ENCODE results near the gene DNAJA3.

DNAJA3 gene

DNA sequence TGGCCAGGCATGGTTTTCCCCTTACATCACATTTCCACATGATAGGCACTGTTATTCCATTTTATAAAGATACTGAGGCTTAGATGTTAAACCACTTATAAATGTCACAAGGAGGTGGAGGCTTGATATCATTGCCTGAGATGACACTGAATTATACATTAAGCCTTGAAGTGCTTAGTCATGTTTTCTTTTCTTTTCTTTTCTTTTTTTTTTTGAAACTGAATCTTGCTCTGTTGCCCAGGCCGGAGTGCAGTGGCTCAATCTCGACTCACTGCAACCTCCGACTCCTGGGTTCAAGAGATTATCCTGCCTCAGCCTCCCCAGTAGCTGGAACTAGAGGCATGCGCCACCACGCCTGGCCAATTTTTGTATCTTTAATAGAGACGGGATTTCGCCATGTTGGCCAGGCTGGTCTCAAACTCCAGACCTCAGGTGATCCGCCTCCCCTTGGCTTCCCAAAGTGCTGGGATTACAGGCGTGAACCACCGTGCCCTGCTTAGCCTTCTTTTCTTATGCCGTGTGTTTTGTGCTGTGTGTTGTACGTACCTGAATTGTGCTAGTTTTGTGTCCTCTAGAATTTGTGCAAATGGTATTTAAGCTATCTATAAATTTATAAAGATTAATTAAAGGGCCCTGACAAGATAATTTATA lies 1.2 kb downstream of the DNAJA3 start:
- Mint-ChIP-seq H3K4me1 (peaks cover 20% of the 10 kb centered on the region), H3K9me3 (no peaks in the 10 kb centered on the region), H3K36me3 (ENCODE audit: low read depth) (peaks cover 15% of the 10 kb centered on the region), H3K27me3 (ENCODE audit: low read depth) (no peaks in the 10 kb centered on the region), H3K27ac (peak overlapping the region; percentile 62 to 100 (median 99)), H3K4me3 (peak overlapping the region; percentile 92 to 97 (median 94))
- TF ChIP-seq, protein P1, sequence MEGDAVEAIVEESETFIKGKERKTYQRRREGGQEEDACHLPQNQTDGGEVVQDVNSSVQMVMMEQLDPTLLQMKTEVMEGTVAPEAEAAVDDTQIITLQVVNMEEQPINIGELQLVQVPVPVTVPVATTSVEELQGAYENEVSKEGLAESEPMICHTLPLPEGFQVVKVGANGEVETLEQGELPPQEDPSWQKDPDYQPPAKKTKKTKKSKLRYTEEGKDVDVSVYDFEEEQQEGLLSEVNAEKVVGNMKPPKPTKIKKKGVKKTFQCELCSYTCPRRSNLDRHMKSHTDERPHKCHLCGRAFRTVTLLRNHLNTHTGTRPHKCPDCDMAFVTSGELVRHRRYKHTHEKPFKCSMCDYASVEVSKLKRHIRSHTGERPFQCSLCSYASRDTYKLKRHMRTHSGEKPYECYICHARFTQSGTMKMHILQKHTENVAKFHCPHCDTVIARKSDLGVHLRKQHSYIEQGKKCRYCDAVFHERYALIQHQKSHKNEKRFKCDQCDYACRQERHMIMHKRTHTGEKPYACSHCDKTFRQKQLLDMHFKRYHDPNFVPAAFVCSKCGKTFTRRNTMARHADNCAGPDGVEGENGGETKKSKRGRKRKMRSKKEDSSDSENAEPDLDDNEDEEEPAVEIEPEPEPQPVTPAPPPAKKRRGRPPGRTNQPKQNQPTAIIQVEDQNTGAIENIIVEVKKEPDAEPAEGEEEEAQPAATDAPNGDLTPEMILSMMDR (IDR thresholded peaks at IDR 0.05; ENCODE audit: unreplicated experiment in 3 of 3) = no peak

DNA sequence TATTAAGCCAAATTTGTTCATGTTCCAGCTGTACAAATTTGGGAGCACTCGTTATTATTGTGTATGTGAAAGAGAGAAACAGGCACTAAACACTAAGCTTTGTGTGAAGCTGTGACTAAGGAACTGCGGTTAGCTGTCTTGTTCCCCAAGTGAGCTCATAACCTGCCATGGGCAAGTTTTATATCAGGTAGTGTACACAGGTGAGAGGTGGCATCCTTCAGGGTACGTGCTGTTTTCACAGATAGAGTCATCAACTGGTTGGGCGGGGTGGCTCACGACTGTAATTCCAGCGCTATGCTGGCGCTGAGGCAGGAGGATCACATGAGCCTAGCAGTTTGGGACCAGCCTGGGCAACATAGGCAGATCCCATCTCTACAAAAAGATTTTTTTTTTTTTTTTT lies 2.8 kb downstream of the DNAJA3 start:
- H3K4me1 Mint-ChIP-seq = peaks cover 20% of the 10 kb centered on the region
- TF ChIP-seq, protein P1 (IDR thresholded peaks at IDR 0.05; ENCODE audit: unreplicated experiment in 3 of 3) = no peak
- H3K36me3 Mint-ChIP-seq (ENCODE audit: low read depth) = peaks cover 20% of the 10 kb centered on the region
- peak overlapping the region; percentile 61 to 76 (median 76) for H3K4me3 Mint-ChIP-seq
- no peaks in the 10 kb centered on the region for H3K27me3 Mint-ChIP-seq (ENCODE audit: low read depth)
- no peaks in the 10 kb centered on the region for H3K9me3 Mint-ChIP-seq
- no peak overlapping the region for H3K27ac Mint-ChIP-seq

DNA sequence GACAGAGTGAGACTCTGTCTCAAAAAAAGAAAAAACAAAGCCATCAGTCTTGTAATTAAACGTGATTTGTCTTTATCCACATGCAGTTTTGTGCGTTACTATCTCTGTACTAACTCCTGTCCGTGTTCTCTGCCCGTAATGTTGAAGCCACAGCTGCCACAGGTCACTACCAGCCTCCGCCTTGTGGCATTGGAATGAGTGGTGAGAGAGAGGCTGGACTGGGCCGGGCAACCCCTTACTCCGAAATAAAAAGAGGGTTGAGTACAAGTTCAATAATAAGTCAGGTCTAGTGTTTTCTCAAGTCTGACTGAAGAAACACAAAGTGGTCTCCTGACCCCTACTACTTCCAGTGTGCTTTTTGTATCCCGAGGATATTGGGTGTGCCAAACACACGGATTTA lies 5.4 kb downstream of the DNAJA3 start:
- no peaks in the 10 kb centered on the region for H3K9me3 Mint-ChIP-seq
- H3K27me3 Mint-ChIP-seq (ENCODE audit: low read depth) = no peaks in the 10 kb centered on the region
- H3K27ac Mint-ChIP-seq = no peak overlapping the region
- TF ChIP-seq, protein P1 (IDR thresholded peaks at IDR 0.05; ENCODE audit: unreplicated experiment in 3 of 3) = no peak
- peaks cover 32% of the 10 kb centered on the region for H3K36me3 Mint-ChIP-seq (ENCODE audit: low read depth)
- H3K4me1 Mint-ChIP-seq = peaks cover 19% of the 10 kb centered on the region
- no peak overlapping the region for H3K4me3 Mint-ChIP-seq

DNA sequence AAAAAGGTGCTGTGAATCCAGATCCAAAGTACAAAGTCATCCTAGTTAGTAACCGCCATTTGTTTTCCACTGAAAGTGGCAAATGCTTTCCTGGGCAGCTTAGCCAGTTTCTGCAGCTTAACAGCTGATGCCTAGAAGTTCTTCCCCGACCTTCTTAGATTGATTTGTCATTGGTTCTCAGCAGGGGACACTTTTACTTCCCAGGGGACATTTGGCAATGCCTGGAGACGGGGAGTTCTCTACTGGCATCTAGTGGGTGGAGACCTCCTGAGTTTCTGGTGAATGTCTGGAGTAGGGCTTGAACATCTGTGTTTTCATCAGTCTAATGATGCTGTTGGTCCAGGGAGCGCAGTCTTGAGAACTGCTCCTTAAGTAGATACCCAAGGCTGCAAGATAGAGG lies 7.6 kb downstream of the DNAJA3 start:
- TF ChIP-seq, protein P1 (IDR thresholded peaks at IDR 0.05; ENCODE audit: unreplicated experiment in 3 of 3) = no peak
- H3K27ac Mint-ChIP-seq = no peak overlapping the region
- H3K9me3 Mint-ChIP-seq = no peaks in the 10 kb centered on the region
- no peak overlapping the region for H3K4me3 Mint-ChIP-seq
- H3K36me3 Mint-ChIP-seq (ENCODE audit: low read depth) = peaks cover 50% of the 10 kb centered on the region
- peaks cover 4% of the 10 kb centered on the region for H3K4me1 Mint-ChIP-seq
- H3K27me3 Mint-ChIP-seq (ENCODE audit: low read depth) = no peaks in the 10 kb centered on the region

DNA sequence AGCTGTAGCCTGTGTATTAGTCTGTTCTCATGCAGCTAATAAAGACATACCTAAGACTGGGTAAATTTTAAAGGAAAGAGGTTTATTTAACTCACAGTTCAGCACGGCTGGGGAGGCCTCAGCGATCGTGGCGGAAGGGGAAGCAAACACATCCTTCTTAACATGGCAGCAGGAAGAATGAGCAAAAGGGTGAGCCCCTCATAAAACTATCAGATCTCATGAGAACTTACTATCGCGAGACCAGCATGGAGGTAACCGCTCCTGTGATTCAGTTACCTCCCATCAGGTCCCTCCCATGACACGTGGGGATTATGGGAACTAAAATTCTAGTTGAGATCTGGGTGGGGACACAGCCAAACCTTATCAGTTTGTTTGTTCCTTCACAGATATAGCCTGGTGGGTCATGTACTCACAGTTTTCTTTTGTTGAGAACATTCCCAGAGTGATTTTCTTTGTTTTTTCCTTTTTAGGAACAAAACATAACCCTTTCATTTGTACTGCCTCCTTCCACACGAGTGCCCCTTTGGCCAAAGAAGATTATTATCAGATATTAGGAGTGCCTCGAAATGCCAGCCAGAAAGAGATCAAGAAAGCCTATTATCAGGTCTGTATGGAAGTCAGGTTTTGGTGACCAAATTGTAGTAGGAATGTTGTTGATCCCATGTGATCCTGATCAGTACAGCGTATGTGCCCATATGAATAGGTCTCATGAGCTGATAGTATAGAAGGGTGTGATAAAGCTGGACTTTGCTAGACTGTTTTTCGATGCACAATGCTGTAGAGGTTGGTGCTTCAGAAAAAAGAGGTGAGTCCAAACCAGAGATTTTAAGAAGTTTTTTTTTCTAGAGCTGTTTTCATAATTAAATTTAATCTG lies 8.5 kb downstream of the DNAJA3 start:
- H3K36me3 Mint-ChIP-seq (ENCODE audit: low read depth) = peaks cover 51% of the 10 kb centered on the region
- no peak overlapping the region for H3K4me3 Mint-ChIP-seq
- H3K9me3 Mint-ChIP-seq = no peaks in the 10 kb centered on the region
- peaks cover 4% of the 10 kb centered on the region for H3K4me1 Mint-ChIP-seq
- H3K27me3 Mint-ChIP-seq (ENCODE audit: low read depth) = no peaks in the 10 kb centered on the region
- H3K27ac Mint-ChIP-seq = no peak overlapping the region
- TF ChIP-seq, protein P1 (IDR thresholded peaks at IDR 0.05; ENCODE audit: unreplicated experiment in 3 of 3) = no peak

Measured in nephron (organoid).